GM23338 (cell line): ENCODE results near the gene SACM1L.

Experiments used
- CTCF ChIP-seq, 2 experiments: fragments of 200-600 bp in 1 of 2; sonication (generic) in 1 of 2; conservative IDR thresholded peaks; 2 replicates each; pipeline versions ENCODE4 v1.5.1 to v1.6.1; 2016 to 2017; ENCODE audit warnings: antibody characterized with exemption in 2 of 2, low read depth in 2 of 2, mild to moderate bottlenecking in 2 of 2, moderate library complexity in 1 of 2
- ETS1 ChIP-seq: IDR thresholded peaks from 2 replicates; pipeline ENCODE4 v1.6.1; 2016; ENCODE audit warnings: antibody characterized with exemption
- EZH2 ChIP-seq: fragments of 200-600 bp; sonication (generic); IDR thresholded peaks from one replicate; pipeline ENCODE4 v1.8.0; 2017; ENCODE audit warnings: antibody characterized with exemption, mild to moderate bottlenecking, low read depth; ENCODE audit not compliant: unreplicated experiment
- EZH2phosphoT487 ChIP-seq: fragments of 200-600 bp; sonication (generic); IDR thresholded peaks from one replicate; pipeline ENCODE4 v1.8.1; 2018; ENCODE audit warnings: antibody characterized with exemption; ENCODE audit not compliant: unreplicated experiment
- JUNB ChIP-seq: IDR thresholded peaks from one replicate; pipeline ENCODE4 v1.6.1; 2016; ENCODE audit warnings: antibody characterized with exemption; ENCODE audit not compliant: unreplicated experiment
- POLR2AphosphoS5 ChIP-seq: IDR thresholded peaks from 2 replicates; pipeline ENCODE4 v1.6.1; 2016; ENCODE audit warnings: antibody characterized with exemption, low read depth
- ZNF331 ChIP-seq: fragments of 250-450 bp; sonication (Bioruptor Pico); IDR thresholded peaks from 2 replicates; pipeline ENCODE4 v1.5.0; 2020; ENCODE audit warnings: low read depth, mild to moderate bottlenecking, moderate library complexity
- TF ChIP-seq, protein P1 (sequence below): IDR thresholded peaks from one replicate; pipeline ENCODE4 v1.6.1; 2018; ENCODE audit warnings: antibody characterized with exemption; ENCODE audit not compliant: unreplicated experiment

DNA sequence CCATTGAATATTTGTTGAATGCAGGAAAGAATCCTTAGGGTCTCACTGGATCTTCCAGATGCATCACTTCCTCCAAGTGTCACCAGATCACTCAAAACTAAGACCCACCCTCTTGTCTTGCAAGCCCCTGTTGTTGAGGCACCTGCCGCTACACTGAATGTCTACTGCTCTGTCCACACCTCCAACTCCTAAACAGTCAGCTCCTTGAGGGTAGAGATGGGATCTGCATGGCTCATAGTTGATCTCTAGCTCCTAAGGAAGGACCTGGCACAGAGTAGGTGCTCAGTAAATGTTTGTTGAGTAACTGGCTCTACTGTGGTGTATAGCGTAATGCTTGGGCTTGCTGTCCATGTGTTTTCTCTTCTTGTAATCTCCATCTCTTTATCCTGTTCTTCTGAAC is 98.4 kb downstream of the SACM1L start:
- TF ChIP-seq POLR2AphosphoS5 = no peak
- no peak for TF ChIP-seq EZH2phosphoT487
- TF ChIP-seq, protein P1, sequence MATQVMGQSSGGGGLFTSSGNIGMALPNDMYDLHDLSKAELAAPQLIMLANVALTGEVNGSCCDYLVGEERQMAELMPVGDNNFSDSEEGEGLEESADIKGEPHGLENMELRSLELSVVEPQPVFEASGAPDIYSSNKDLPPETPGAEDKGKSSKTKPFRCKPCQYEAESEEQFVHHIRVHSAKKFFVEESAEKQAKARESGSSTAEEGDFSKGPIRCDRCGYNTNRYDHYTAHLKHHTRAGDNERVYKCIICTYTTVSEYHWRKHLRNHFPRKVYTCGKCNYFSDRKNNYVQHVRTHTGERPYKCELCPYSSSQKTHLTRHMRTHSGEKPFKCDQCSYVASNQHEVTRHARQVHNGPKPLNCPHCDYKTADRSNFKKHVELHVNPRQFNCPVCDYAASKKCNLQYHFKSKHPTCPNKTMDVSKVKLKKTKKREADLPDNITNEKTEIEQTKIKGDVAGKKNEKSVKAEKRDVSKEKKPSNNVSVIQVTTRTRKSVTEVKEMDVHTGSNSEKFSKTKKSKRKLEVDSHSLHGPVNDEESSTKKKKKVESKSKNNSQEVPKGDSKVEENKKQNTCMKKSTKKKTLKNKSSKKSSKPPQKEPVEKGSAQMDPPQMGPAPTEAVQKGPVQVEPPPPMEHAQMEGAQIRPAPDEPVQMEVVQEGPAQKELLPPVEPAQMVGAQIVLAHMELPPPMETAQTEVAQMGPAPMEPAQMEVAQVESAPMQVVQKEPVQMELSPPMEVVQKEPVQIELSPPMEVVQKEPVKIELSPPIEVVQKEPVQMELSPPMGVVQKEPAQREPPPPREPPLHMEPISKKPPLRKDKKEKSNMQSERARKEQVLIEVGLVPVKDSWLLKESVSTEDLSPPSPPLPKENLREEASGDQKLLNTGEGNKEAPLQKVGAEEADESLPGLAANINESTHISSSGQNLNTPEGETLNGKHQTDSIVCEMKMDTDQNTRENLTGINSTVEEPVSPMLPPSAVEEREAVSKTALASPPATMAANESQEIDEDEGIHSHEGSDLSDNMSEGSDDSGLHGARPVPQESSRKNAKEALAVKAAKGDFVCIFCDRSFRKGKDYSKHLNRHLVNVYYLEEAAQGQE = no peak
- TF ChIP-seq ETS1 = no peak
- no peak for TF ChIP-seq JUNB
- TF ChIP-seq CTCF (conservative IDR thresholded peaks at IDR 0.05; ENCODE audit: low read depth in 2 of 2) = no peak
- TF ChIP-seq EZH2 = no peak
- no peak for TF ChIP-seq ZNF331
